Mesendoderm (in vitro differentiated cells): ENCODE results near the gene PRRG3.

Experiments used
- DNase-seq: peaks from one replicate; pipeline ENCODE4 v3.0.0; 2013
- H2AK5ac ChIP-seq: 2 replicates; pipeline ENCODE4 v1.6.1; 2013; ENCODE audit warnings: low read length, inconsistent platforms
- H2BK120ac ChIP-seq: 2 replicates; pipeline ENCODE4 v1.6.1; 2013; ENCODE audit warnings: low read depth, mild to moderate bottlenecking, low read length, moderate library complexity, mixed read lengths
- H2BK15ac ChIP-seq: replicated peaks from 2 replicates; pipeline ENCODE4 v1.6.1; 2013; ENCODE audit warnings: low read depth, mild to moderate bottlenecking, moderate library complexity
- H2BK5ac ChIP-seq: 2 replicates; pipeline ENCODE4 v1.6.1; 2013; ENCODE audit warnings: low read length, inconsistent platforms
- H3K18ac ChIP-seq: 2 replicates; pipeline ENCODE4 v1.6.1; 2013; ENCODE audit warnings: mild to moderate bottlenecking, low read length, mixed read lengths
- H3K23ac ChIP-seq: one replicate; pipeline ENCODE4 v1.6.1; 2013; ENCODE audit warnings: low read length
- H3K27ac ChIP-seq: 2 replicates; pipeline ENCODE4 v1.5.1; 2013; ENCODE audit warnings: low read depth, mild to moderate bottlenecking, inconsistent platforms, low read length, moderate library complexity
- H3K27me3 ChIP-seq: 2 replicates; pipeline ENCODE4 v1.6.1; 2013; ENCODE audit warnings: low read length, control low read depth, mild to moderate bottlenecking, inconsistent platforms; ENCODE audit not compliant: insufficient read depth, poor library complexity
- H3K36me3 ChIP-seq: 2 replicates; pipeline ENCODE4 v1.6.1; 2013; ENCODE audit warnings: low read length, inconsistent platforms; ENCODE audit not compliant: control insufficient read depth, insufficient read depth
- H3K4ac ChIP-seq: one replicate; pipeline ENCODE4 v1.6.1; 2013; ENCODE audit warnings: low read depth, mild to moderate bottlenecking, low read length, moderate library complexity
- H3K4me1 ChIP-seq: 2 replicates; pipeline ENCODE4 v1.6.1; 2013; ENCODE audit warnings: low read depth, low read length, inconsistent platforms; ENCODE audit not compliant: control insufficient read depth
- H3K4me2 ChIP-seq: 2 replicates; pipeline ENCODE4 v1.6.1; 2013; ENCODE audit warnings: low read length
- H3K4me3 ChIP-seq: 2 replicates; pipeline ENCODE4 v1.5.1; 2013; ENCODE audit warnings: mild to moderate bottlenecking, low read length
- H3K56ac ChIP-seq: one replicate; pipeline ENCODE4 v1.6.1; 2013; ENCODE audit warnings: low read length
- H3K79me1 ChIP-seq: 2 replicates; pipeline ENCODE4 v1.6.1; 2013; ENCODE audit warnings: low read length, inconsistent platforms
- H3K79me2 ChIP-seq: 2 replicates; pipeline ENCODE4 v1.6.1; 2013; ENCODE audit warnings: mild to moderate bottlenecking, low read length; ENCODE audit not compliant: control insufficient read depth, insufficient read depth
- H3K9ac ChIP-seq: 2 replicates; pipeline ENCODE4 v1.6.1; 2013; ENCODE audit warnings: low read length, inconsistent platforms
- H4K5ac ChIP-seq: one replicate; pipeline ENCODE4 v1.6.1; 2013; ENCODE audit warnings: low read length
- H4K8ac ChIP-seq: one replicate; pipeline ENCODE4 v1.6.1; 2013; ENCODE audit warnings: low read depth, mild to moderate bottlenecking, control low read depth, low read length, moderate library complexity
- WGBS: extraction: QIAGEN DNeasy Blood & Tissue Kit; methylation state at CpG from one replicate; pipeline ENCODE4 v1.1.7; 2013; ENCODE audit warnings: low lambda C conversion rate, missing lambda C conversion rate; ENCODE audit not compliant: insufficient coverage; ENCODE audit errors: extremely low coverage; 5-methylcytosine and 5-hydroxymethylcytosine counted together

PRRG3 gene

GRCh38 chrX:151702026-151702714 lies 6.9 kb downstream of the PRRG3 start:
- no peaks in the 10 kb centered on the region for H3K79me1 ChIP-seq
- DNase-seq = no peak
- no CpG with 5 or more reads among the region's 9 CpGs for WGBS

GRCh38 chrX:151702741-151703340 lies 7.6 kb downstream of the PRRG3 start:
- H3K56ac ChIP-seq = no peak overlapping the region
- no peak for DNase-seq
- H3K9ac ChIP-seq = no peak overlapping the region
- H2BK15ac ChIP-seq = no peak overlapping the region
- no CpG with 5 or more reads among the region's 7 CpGs for WGBS
- no peak overlapping the region for H3K4ac ChIP-seq
- no peak overlapping the region for H2BK120ac ChIP-seq
- H2BK5ac ChIP-seq = no peak overlapping the region
- H3K36me3 ChIP-seq = no peaks in the 10 kb centered on the region
- H3K23ac ChIP-seq = no peak overlapping the region
- no peak overlapping the region for H4K5ac ChIP-seq
- H3K27me3 ChIP-seq = no peaks in the 10 kb centered on the region
- no peaks in the 10 kb centered on the region for H3K79me2 ChIP-seq
- H2AK5ac ChIP-seq = no peak overlapping the region
- H3K18ac ChIP-seq = no peak overlapping the region
- no peak overlapping the region for H3K4me3 ChIP-seq
- no peak overlapping the region for H4K8ac ChIP-seq
- H3K79me1 ChIP-seq = no peaks in the 10 kb centered on the region
- no peak overlapping the region for H3K27ac ChIP-seq
- no peak overlapping the region for H3K4me2 ChIP-seq
- no peaks in the 10 kb centered on the region for H3K4me1 ChIP-seq

More at GRCh38 chrX:151702026-151702714, 6.9 kb downstream of the PRRG3 start:
- Histone ChIP-seq H3K23ac (no peak overlapping the region), H4K8ac (no peak overlapping the region), H3K4ac (no peak overlapping the region), H3K9ac (no peak overlapping the region), H3K4me3 (no peak overlapping the region), H2BK120ac (no peak overlapping the region), H4K5ac (no peak overlapping the region), H3K27me3 (no peaks in the 10 kb centered on the region), H2AK5ac (no peak overlapping the region), H3K79me2 (no peaks in the 10 kb centered on the region), H3K36me3 (no peaks in the 10 kb centered on the region), H3K56ac (no peak overlapping the region), H3K4me1 (no peaks in the 10 kb centered on the region), H3K18ac (no peak overlapping the region), H2BK5ac (no peak overlapping the region), H3K27ac (no peak overlapping the region), H2BK15ac (no peak overlapping the region), H3K4me2 (no peak overlapping the region)

GRCh38 chrX:151703487-151703886 lies 8.2 kb downstream of the PRRG3 start:
- no peaks in the 10 kb centered on the region for H3K79me2 ChIP-seq
- no peak overlapping the region for H2BK15ac ChIP-seq
- no peaks in the 10 kb centered on the region for H3K4me1 ChIP-seq
- no peaks in the 10 kb centered on the region for H3K27me3 ChIP-seq
- H2AK5ac ChIP-seq = no peak overlapping the region
- no peak overlapping the region for H2BK120ac ChIP-seq
- no peak overlapping the region for H3K18ac ChIP-seq
- no peak overlapping the region for H3K56ac ChIP-seq
- H3K4me2 ChIP-seq = no peak overlapping the region
- no peak overlapping the region for H3K9ac ChIP-seq
- H3K4me3 ChIP-seq = no peak overlapping the region
- no CpG with 5 or more reads among the region's 7 CpGs for WGBS
- no peak overlapping the region for H3K23ac ChIP-seq
- no peak overlapping the region for H2BK5ac ChIP-seq
- DNase-seq = no peak
- no peak overlapping the region for H4K8ac ChIP-seq
- H3K36me3 ChIP-seq = no peaks in the 10 kb centered on the region
- H4K5ac ChIP-seq = no peak overlapping the region
- no peak overlapping the region for H3K27ac ChIP-seq
- H3K79me1 ChIP-seq = no peaks in the 10 kb centered on the region
- no peak overlapping the region for H3K4ac ChIP-seq

- H3K27ac ChIP-seq = no peak overlapping the region
- no peak overlapping the region for H3K4me3 ChIP-seq
- no CpG with 5 or more reads among the region's 13 CpGs for WGBS
- no peak overlapping the region for H2BK120ac ChIP-seq
- no peak overlapping the region for H3K9ac ChIP-seq
- H3K4me1 ChIP-seq = no peaks in the 10 kb centered on the region
- H4K5ac ChIP-seq = no peak overlapping the region
- no peak overlapping the region for H3K56ac ChIP-seq
- H3K18ac ChIP-seq = no peak overlapping the region
- no peaks in the 10 kb centered on the region for H3K36me3 ChIP-seq
- no peak overlapping the region for H3K23ac ChIP-seq
- no peak overlapping the region for H2AK5ac ChIP-seq
- no peaks in the 10 kb centered on the region for H3K79me1 ChIP-seq
- H2BK15ac ChIP-seq = no peak overlapping the region
- H3K27me3 ChIP-seq = no peaks in the 10 kb centered on the region
- no peak for DNase-seq
- H3K4ac ChIP-seq = no peak overlapping the region
- no peak overlapping the region for H3K4me2 ChIP-seq
- H4K8ac ChIP-seq = no peak overlapping the region
- H3K79me2 ChIP-seq = no peaks in the 10 kb centered on the region
- no peak overlapping the region for H2BK5ac ChIP-seq
These were observed 8.9 kb downstream of the PRRG3 start for GRCh38 chrX:151704041-151704663.

- Histone ChIP-seq H3K79me1 (no peaks in the 10 kb centered on the region), H3K79me2 (no peaks in the 10 kb centered on the region), H3K23ac (no peak overlapping the region), H2BK15ac (no peak overlapping the region), H3K4me1 (no peaks in the 10 kb centered on the region), H3K9ac (no peak overlapping the region), H3K4ac (no peak overlapping the region), H3K4me2 (no peak overlapping the region), H2BK120ac (no peak overlapping the region), H3K18ac (no peak overlapping the region), H3K27me3 (no peaks in the 10 kb centered on the region), H3K56ac (no peak overlapping the region), H3K36me3 (no peaks in the 10 kb centered on the region), H4K8ac (no peak overlapping the region), H4K5ac (no peak overlapping the region), H3K27ac (no peak overlapping the region), H2BK5ac (no peak overlapping the region), H2AK5ac (no peak overlapping the region), H3K4me3 (no peak overlapping the region)
- no CpG with 5 or more reads among the region's 7 CpGs for WGBS
- DNase-seq = no peak
These were observed 13.6 kb downstream of the PRRG3 start for GRCh38 chrX:151708821-151709220.
